ENCODE results near the gene ZHX3.

DNA sequence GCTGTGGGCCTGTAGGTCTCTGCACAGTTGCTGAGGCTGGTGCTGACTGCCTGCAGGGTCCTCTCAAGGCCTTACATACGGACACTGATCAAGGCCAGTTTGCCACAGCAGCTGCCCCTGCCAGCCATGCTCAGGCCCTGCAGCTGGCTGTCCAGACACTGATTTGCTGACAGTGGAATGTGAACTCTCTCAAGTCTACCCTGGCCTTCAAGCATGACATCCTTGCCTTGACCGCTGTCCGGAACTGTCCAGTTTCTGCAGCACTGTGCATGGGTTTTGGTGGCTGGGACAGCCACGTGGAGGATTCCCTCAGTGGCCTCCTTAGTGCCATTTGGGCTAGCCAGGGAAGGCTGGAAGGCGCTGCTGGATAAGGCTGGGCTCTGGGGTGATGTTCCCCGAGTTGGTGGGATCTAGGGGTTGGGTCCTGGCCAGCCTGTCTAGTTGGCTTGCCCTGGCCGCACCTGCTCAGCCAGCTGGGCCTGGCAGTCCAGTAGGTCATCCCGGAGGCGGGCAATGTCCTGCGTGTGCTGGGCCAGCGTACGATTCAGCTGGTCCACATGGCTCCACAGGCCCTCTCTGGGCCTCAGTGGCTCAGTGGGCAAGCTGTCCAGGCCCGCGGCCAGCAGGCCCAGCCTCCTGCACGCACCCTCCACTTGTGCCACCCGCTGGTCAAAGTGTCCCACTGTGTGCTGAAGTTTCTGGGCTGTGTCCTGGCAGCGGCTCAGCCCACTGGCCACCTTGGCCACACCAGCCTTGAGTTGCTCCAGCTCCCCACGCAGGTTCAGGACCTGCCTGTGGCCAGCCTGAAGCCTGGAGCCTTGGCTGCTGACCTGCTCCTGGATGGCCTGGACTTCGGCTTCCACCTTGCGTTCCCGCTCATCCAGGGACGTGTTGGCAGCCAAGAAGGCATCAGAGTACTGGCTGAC lies 43.6 kb upstream of the ZHX3 start:
- TF ChIP-seq CTCF (conservative IDR thresholded peaks at IDR 0.05) (no peak), EZH2 (IDR thresholded peaks at IDR 0.05; ENCODE audit: low read depth) (no peak)

Data from PC-9 (cell line).